WTC11 (cell line): ENCODE data around the gene PCDH1.

Experiments used
- ATF6 ChIP-seq: sonication (generic); formaldehyde crosslinking; IDR thresholded peaks from 2 replicates; pipeline ENCODE4 v1.8.1; 2023; ENCODE audit warnings: mild to moderate bottlenecking, missing genetic modification reagents
- CTCF ChIP-seq: fragments of 200-600 bp; IDR thresholded peaks from 2 replicates; pipeline ENCODE4 v1.8.0; 2022; ENCODE audit warnings: antibody characterized with exemption
- E2F1 ChIP-seq: sonication (generic); formaldehyde crosslinking; IDR thresholded peaks from 2 replicates; pipeline ENCODE4 v1.8.0; 2022; ENCODE audit warnings: mild to moderate bottlenecking, missing genetic modification reagents
- GRHL2 ChIP-seq: fragments of 250-450 bp; sonication (Bioruptor Pico); IDR thresholded peaks from 2 replicates; pipeline ENCODE4 v1.8.0; 2022; ENCODE audit warnings: mild to moderate bottlenecking, moderate library complexity; ENCODE audit not compliant: insufficient replicate concordance, severe bottlenecking
- MLX ChIP-seq: sonication (generic); formaldehyde crosslinking; IDR thresholded peaks from 2 replicates; pipeline ENCODE4 v1.8.1; 2023; ENCODE audit warnings: mild to moderate bottlenecking, missing genetic modification reagents, moderate library complexity
- TCF7 ChIP-seq: sonication (generic); formaldehyde crosslinking; IDR thresholded peaks from 2 replicates; pipeline ENCODE4 v1.8.0; 2022; ENCODE audit warnings: mild to moderate bottlenecking, low read depth, missing genetic modification reagents, moderate library complexity
- TEAD4 ChIP-seq: sonication (generic); formaldehyde crosslinking; IDR thresholded peaks from 2 replicates; pipeline ENCODE4 v1.8.0; 2022; ENCODE audit warnings: mild to moderate bottlenecking, missing genetic modification reagents
- TP53 ChIP-seq: sonication (generic); formaldehyde crosslinking; IDR thresholded peaks from 2 replicates; pipeline ENCODE4 v1.8.1; 2023; ENCODE audit warnings: mild to moderate bottlenecking, missing genetic modification reagents
- USF2 ChIP-seq: sonication (generic); formaldehyde crosslinking; IDR thresholded peaks from 2 replicates; pipeline ENCODE4 v1.8.1; 2023; ENCODE audit warnings: mild to moderate bottlenecking, missing genetic modification reagents, moderate library complexity
- ZNF121 ChIP-seq: sonication (generic); formaldehyde crosslinking; IDR thresholded peaks from 2 replicates; pipeline ENCODE4 v1.8.0; 2023; ENCODE audit warnings: missing genetic modification reagents
- ZNF317 ChIP-seq: sonication (generic); formaldehyde crosslinking; IDR thresholded peaks from 2 replicates; pipeline ENCODE4 v1.8.1; 2023; ENCODE audit warnings: low read depth, mild to moderate bottlenecking, moderate library complexity, missing genetic modification reagents, borderline replicate concordance
- ZNF512 ChIP-seq: sonication (generic); formaldehyde crosslinking; IDR thresholded peaks from 2 replicates; pipeline ENCODE4 v1.8.1; 2022; ENCODE audit warnings: missing genetic modification reagents, borderline replicate concordance
- ZNF532 ChIP-seq: fragments of 250-450 bp; sonication (Bioruptor Pico); IDR thresholded peaks from 2 replicates; pipeline ENCODE4 v1.9.0; 2021; ENCODE audit warnings: mild to moderate bottlenecking, borderline replicate concordance

- TF ChIP-seq E2F1: 0 out of 2 replicates have a peak, but pooled peaks have one; percentile 75
- TF ChIP-seq TCF7 (CRISPR knock-in tag): no peak
- TF ChIP-seq USF2 (CRISPR knock-in tag): no peak
- peak; percentile 75; the same call in 1 of the 2 replicates for TF ChIP-seq TP53 (CRISPR knock-in tag)
- TF ChIP-seq ZNF512: no peak
- no peak for TF ChIP-seq GRHL2 (CRISPR knock-in tag)
- TF ChIP-seq CTCF: no peak
- TF ChIP-seq MLX (CRISPR knock-in tag): no peak
- no peak for TF ChIP-seq ZNF317 (CRISPR knock-in tag)
- no peak for TF ChIP-seq ATF6
- no peak for TF ChIP-seq ZNF532 (CRISPR knock-in tag)
- TF ChIP-seq ZNF121: peak; percentile 58; the same call in 1 of the 2 replicates
- TF ChIP-seq TEAD4 (CRISPR knock-in tag): 0 out of 2 replicates have a peak, but pooled peaks have one; percentile 10
These were observed 5.1 kb upstream of the PCDH1 start for GRCh38 chr5:141883184-141883891.
